ENCODE data around the gene PAX2.

The PAX2 gene

GRCh38 chr10:100725071-100725471, 20.3 kb upstream of the PAX2 start:
- Histone ChIP-seq H3K4me3 (ENCODE audit: extremely low read depth, insufficient read depth, low read length, poor library complexity, severe bottlenecking) (no peak overlapping the region), H3K9me3 (ENCODE audit: control insufficient read depth, low read length) (no peaks in the 10 kb centered on the region), H3K27ac (ENCODE audit: low read depth, low read length, severe bottlenecking) (no peak overlapping the region), H3K4me1 (ENCODE audit: control insufficient read depth, insufficient read depth, low read length, poor library complexity, severe bottlenecking) (peaks cover 24% of the 10 kb centered on the region), H3K36me3 (ENCODE audit: control insufficient read depth, insufficient read depth, low read length) (no peaks in the 10 kb centered on the region)
- 27 to 28% methylated on average over 3 to 5 of the region's 5 CpGs for WGBS, 2 experiments (ENCODE audit: insufficient coverage in 2 of 2)

- Histone ChIP-seq H3K4me3 (ENCODE audit: extremely low read depth, insufficient read depth, low read length, poor library complexity, severe bottlenecking) (no peak overlapping the region), H3K27ac (ENCODE audit: low read depth, low read length, severe bottlenecking) (no peak overlapping the region), H3K36me3 (ENCODE audit: control insufficient read depth, insufficient read depth, low read length) (no peaks in the 10 kb centered on the region), H3K4me1 (ENCODE audit: control insufficient read depth, insufficient read depth, low read length, poor library complexity, severe bottlenecking) (peaks cover 33% of the 10 kb centered on the region), H3K9me3 (ENCODE audit: control insufficient read depth, low read length) (no peaks in the 10 kb centered on the region)
- WGBS, 2 experiments (ENCODE audit: insufficient coverage in 2 of 2) = no CpG with 5 or more reads among the region's 2 CpGs
Measured at GRCh38 chr10:100725869-100726426, 19.4 kb upstream of the PAX2 start.

- Histone ChIP-seq H3K27ac (ENCODE audit: low read depth, low read length, severe bottlenecking) (no peak overlapping the region), H3K4me3 (ENCODE audit: extremely low read depth, insufficient read depth, low read length, poor library complexity, severe bottlenecking) (no peak overlapping the region), H3K9me3 (ENCODE audit: control insufficient read depth, low read length) (no peaks in the 10 kb centered on the region), H3K36me3 (ENCODE audit: control insufficient read depth, insufficient read depth, low read length) (no peaks in the 10 kb centered on the region), H3K4me1 (ENCODE audit: control insufficient read depth, insufficient read depth, low read length, poor library complexity, severe bottlenecking) (peaks cover 47% of the 10 kb centered on the region)
Measured at GRCh38 chr10:100727808-100728207, 17.6 kb upstream of the PAX2 start.

GRCh38 chr10:100728928-100729861, 16.2 kb upstream of the PAX2 start:
- Histone ChIP-seq H3K27ac (ENCODE audit: low read depth, low read length, severe bottlenecking) (no peak overlapping the region), H3K4me1 (ENCODE audit: control insufficient read depth, insufficient read depth, low read length, poor library complexity, severe bottlenecking) (peaks cover 47% of the 10 kb centered on the region), H3K4me3 (ENCODE audit: extremely low read depth, insufficient read depth, low read length, poor library complexity, severe bottlenecking) (peak overlapping the region; percentile 16), H3K36me3 (ENCODE audit: control insufficient read depth, insufficient read depth, low read length) (no peaks in the 10 kb centered on the region), H3K9me3 (ENCODE audit: control insufficient read depth, low read length) (no peaks in the 10 kb centered on the region)
- WGBS, 2 experiments (ENCODE audit: insufficient coverage in 2 of 2) = 1 to 2% methylated on average over 24 to 35 of the region's 44 CpGs

GRCh38 chr10:100729862-100730724, 15.3 kb upstream of the PAX2 start:
- H3K27ac ChIP-seq (ENCODE audit: low read depth, low read length, severe bottlenecking) = no peak overlapping the region
- H3K36me3 ChIP-seq (ENCODE audit: control insufficient read depth, insufficient read depth, low read length) = no peaks in the 10 kb centered on the region
- peak overlapping the region; percentile 16 for H3K4me3 ChIP-seq (ENCODE audit: extremely low read depth, insufficient read depth, low read length, poor library complexity, severe bottlenecking)
- no peaks in the 10 kb centered on the region for H3K9me3 ChIP-seq (ENCODE audit: control insufficient read depth, low read length)
- WGBS, 2 experiments (ENCODE audit: insufficient coverage in 2 of 2) = 1% methylated on average over 55 to 65 of the region's 68 CpGs
- peaks cover 42% of the 10 kb centered on the region for H3K4me1 ChIP-seq (ENCODE audit: control insufficient read depth, insufficient read depth, low read length, poor library complexity, severe bottlenecking)

- H3K4me3 ChIP-seq (ENCODE audit: extremely low read depth, insufficient read depth, low read length, poor library complexity, severe bottlenecking) = peak overlapping the region; percentile 8
- WGBS, 2 experiments (ENCODE audit: insufficient coverage in 2 of 2) = 1% methylated on average over 31 to 43 of the region's 49 CpGs
Measured at GRCh38 chr10:100730725-100731406, 14.5 kb upstream of the PAX2 start.

GRCh38 chr10:100731407-100732240, 13.8 kb upstream of the PAX2 start:
- no peak overlapping the region for H3K27ac ChIP-seq (ENCODE audit: low read depth, low read length, severe bottlenecking)
- no peaks in the 10 kb centered on the region for H3K36me3 ChIP-seq (ENCODE audit: control insufficient read depth, insufficient read depth, low read length)
- WGBS, 2 experiments (ENCODE audit: insufficient coverage in 2 of 2) = 9 to 10% methylated on average over 12 to 13 of the region's 24 CpGs
- H3K9me3 ChIP-seq (ENCODE audit: control insufficient read depth, low read length) = no peaks in the 10 kb centered on the region
- H3K4me1 ChIP-seq (ENCODE audit: control insufficient read depth, insufficient read depth, low read length, poor library complexity, severe bottlenecking) = peaks cover 33% of the 10 kb centered on the region
- no peak overlapping the region for H3K4me3 ChIP-seq (ENCODE audit: extremely low read depth, insufficient read depth, low read length, poor library complexity, severe bottlenecking)

More at GRCh38 chr10:100730725-100731406, 14.5 kb upstream of the PAX2 start:
- Histone ChIP-seq H3K27ac (ENCODE audit: low read depth, low read length, severe bottlenecking) (no peak overlapping the region), H3K36me3 (ENCODE audit: control insufficient read depth, insufficient read depth, low read length) (no peaks in the 10 kb centered on the region), H3K9me3 (ENCODE audit: control insufficient read depth, low read length) (no peaks in the 10 kb centered on the region), H3K4me1 (ENCODE audit: control insufficient read depth, insufficient read depth, low read length, poor library complexity, severe bottlenecking) (peaks cover 34% of the 10 kb centered on the region)

- Histone ChIP-seq H3K27ac (ENCODE audit: low read depth, low read length, severe bottlenecking) (no peak overlapping the region), H3K36me3 (ENCODE audit: control insufficient read depth, insufficient read depth, low read length) (no peaks in the 10 kb centered on the region), H3K4me3 (ENCODE audit: extremely low read depth, insufficient read depth, low read length, poor library complexity, severe bottlenecking) (no peak overlapping the region), H3K9me3 (ENCODE audit: control insufficient read depth, low read length) (no peaks in the 10 kb centered on the region), H3K4me1 (ENCODE audit: control insufficient read depth, insufficient read depth, low read length, poor library complexity, severe bottlenecking) (peaks cover 38% of the 10 kb centered on the region)
- 51 to 54% methylated on average over 2 of the region's 2 CpGs for WGBS, 2 experiments (ENCODE audit: insufficient coverage in 2 of 2)
Measured at GRCh38 chr10:100732241-100732596, 13.2 kb upstream of the PAX2 start.

GRCh38 chr10:100733329-100733728, 12.1 kb upstream of the PAX2 start:
- no peaks in the 10 kb centered on the region for H3K9me3 ChIP-seq (ENCODE audit: control insufficient read depth, low read length)
- 69 to 70% methylated on average over 4 to 5 of the region's 6 CpGs for WGBS, 2 experiments (ENCODE audit: insufficient coverage in 2 of 2)
- H3K4me3 ChIP-seq (ENCODE audit: extremely low read depth, insufficient read depth, low read length, poor library complexity, severe bottlenecking) = no peak overlapping the region

More at GRCh38 chr10:100733329-100733728, 12.1 kb upstream of the PAX2 start:
- Histone ChIP-seq H3K27ac (ENCODE audit: low read depth, low read length, severe bottlenecking) (no peak overlapping the region), H3K4me1 (ENCODE audit: control insufficient read depth, insufficient read depth, low read length, poor library complexity, severe bottlenecking) (peaks cover 42% of the 10 kb centered on the region), H3K36me3 (ENCODE audit: control insufficient read depth, insufficient read depth, low read length) (no peaks in the 10 kb centered on the region)

Data from mesodermal cell (in vitro differentiated cells).